HG02678 (cell line): ENCODE data around the gene ATP11A.
"Not testable (repeated sequence)": the region's sequence is repeated elsewhere in the genome, so short reads cannot be mapped to it uniquely, and the experiment has no call there.

ENCODE experiments used
- ATAC-seq: cut with Tn5 transposase; IDR thresholded peaks from one replicate; pipeline ENCODE4 v1.9.1; 2021; ENCODE audit warnings: mild to moderate bottlenecking, moderate library complexity; ENCODE audit not compliant: unreplicated experiment

ATP11A gene

DNA sequence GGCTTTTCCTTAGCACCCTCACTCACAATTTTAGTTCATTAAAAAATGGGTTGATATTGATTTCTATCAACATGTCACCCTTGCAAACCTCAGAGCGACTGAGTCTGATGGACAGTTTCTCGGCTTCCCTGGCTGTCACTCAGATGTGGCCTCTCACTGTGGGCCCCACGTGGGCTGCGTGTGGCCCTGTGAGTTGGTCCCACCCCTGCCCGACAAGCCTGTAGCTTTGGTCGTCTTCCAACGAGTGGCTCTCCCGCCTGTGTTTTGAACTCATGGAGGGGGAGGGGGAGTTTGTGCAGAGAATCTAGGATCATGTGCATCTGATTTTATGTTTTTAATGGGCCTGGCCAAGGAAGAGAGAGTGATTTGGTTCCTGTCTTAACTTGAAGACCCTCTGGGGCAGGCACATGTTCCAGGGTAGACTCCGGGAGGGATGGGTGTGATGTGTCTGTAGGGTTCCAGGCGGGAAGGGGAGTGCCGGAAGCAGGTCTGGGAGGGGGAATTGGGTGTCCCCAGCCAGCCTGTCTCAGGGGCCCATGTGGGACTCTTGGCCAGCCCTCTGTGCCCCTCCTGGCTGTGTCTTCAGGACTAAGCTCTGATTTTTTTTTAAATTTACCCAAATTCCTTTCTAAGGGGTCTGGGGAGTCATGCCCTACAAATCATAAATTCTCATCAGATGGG, 18.9 kb downstream of the ATP11A start:
- ATAC-seq: no peak

DNA sequence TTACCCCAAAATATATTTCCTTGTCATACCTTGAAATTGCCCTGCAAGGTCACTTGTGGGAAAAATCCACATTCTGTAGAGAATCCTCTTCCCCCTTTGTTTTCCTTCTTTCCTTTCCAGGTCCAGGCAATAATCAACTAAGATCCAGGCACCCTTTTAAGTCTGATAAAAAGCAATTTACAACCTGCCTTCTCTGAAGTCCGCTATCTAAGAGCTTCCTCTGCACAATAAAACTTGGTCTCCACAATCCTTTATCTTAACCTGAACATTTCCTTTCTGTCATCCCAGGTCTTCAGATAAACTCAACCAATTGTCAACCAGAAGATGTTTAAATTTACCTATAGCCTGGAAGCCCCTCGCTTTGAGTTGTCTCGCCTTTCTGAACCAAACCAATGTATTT, 19.5 kb downstream of the ATP11A start:
- not testable (repeated sequence) for ATAC-seq

DNA sequence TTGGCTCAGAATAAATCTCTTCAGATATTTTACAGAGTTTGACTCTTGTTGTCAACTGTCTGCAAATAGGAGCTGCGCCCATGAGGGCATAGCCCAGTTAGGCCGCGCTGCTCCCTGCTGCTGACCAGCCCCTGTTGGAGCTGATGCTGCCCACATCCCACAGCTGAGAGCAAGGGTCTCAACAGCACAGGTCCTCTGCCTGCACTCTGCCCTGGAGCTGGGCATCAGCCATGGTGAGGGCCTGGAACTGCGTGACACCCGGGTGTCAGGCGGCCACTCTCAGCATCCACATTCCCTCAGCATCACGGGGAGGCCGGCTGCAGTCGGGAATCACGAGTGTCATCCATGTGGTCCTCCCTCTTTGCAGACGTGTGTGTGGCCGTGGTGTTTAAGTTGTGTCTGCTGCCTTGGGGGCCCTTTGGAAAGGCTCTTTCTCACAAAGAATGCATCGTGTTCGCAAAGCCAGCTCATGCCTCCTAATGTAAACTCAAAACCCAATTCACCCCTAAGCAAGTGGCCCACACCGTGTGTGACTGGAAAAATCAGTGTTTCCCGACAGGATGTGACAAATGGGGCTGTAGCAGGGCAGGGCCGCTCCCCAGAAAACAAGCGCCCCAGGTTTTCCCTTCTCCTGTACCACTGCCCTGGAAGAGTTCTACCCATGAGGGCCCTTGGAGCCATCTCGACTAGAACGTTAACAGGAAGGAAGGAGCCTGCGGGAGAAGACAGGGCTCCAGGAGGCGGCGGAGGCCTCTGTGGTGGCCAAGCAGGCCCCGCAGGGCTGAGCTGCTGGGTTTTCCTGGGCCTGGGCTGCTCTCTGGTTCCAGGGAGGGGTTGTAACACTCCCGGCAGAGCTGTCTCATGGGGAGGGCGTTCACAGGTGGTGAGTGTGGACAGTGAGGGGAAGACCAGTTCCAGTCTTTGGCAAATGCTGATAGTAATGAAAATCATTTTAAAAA, 20.3 kb downstream of the ATP11A start:
- no peak for ATAC-seq

DNA sequence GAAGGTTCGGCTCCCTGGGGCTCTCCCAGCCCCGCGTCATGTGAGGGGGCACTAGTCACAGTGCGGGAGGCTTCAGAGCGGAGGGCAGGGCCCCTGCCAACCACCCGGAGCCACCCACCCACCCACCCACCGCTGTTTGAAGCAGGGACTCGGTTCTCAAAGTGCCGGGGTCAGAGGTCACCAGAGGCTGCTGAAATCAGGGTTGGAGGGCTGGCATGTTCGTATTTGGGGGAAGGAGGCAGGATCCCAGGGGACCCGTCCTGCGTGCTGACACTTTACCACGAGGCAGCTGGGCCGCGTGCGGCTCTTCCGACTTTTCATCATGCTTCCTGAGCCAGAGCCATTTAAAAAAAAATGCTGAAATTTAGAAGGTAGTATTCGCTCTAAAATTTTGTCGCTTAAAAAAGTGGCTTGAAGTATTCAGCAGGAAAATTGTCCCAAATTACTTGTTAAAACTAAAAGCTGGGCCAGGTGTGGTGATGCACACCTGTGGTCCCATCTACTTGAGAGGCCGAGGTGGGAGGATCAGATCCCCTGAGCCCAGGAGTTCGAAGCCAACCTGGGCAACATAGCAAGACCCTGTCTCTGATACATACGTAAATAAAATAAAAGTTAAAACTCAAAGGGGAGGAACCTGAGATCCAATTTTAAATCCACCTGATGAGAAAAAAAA, 21.2 kb downstream of the ATP11A start:
- no peak for ATAC-seq

DNA sequence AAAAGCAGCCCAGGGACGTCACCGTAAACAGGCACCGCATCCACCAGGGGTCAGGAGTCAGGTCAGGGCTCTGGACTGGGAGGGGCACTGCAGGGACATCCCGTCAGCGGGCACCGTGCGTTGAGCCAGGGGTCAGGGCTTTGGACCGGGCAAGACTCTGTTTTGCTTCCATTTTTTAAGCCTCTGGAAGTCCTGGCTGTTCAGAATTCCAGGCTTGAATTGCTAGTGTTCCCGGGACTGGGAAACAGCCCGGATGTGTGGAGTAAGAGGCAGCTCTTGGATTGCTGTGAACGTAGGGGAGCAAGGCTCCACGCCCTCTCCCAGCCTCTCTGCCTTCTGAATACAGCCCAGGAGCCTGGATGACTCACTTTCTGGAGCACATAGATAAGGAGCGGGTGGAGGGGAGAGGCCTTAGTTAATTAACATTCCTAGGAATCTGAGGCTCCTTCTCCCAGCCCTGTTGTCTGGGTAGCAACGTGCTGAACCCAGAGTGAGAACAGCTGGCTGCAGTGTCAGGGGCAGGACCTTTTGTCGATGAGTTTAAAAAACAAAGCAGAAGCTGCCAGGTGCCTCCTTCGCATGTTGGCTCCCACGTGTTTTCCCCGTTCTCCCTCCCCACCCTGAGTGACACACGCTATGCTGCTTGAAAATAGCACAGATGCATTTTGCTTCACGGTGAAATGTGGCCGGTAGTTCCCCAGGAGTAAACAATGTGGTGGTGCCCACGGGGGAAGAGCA, 21.9 kb downstream of the ATP11A start:
- ATAC-seq: peak; percentile 85

DNA sequence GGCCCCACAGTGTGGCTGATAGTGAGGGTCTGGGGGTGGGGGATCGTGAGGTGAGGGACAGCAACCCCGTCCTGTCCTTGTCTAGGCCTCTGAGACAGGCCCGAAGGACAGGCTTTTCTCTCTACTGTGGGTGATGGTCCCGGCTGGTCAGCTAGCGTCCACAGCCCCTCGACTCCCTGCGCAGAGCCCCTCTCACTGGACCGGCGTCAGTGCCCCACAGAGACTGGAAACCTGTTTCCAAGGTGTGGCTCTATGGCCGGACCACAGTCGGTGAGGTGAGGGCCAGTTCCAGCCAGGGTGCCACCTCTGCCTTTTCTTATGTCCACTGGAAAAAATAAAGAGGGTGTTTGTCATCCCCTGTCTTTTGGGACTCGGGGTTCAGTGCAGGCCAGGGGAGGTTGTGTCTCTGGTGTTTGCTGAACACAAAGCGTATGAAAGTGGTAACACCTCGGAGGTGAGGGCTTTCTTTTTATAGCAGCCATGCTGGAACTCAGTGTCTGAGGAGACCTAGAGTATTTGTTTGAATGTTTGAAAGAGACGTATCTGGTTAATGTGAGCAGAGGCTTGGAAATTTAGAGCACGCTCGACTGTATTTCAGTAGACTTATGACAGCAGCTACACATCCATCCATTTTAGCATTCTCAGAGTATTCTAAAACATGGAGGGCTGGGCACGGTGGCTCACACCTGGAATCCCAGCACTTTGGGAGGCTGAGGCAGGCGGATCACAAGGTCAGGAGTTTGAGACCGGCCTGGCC, 22.8 kb downstream of the ATP11A start:
- ATAC-seq: no peak

DNA sequence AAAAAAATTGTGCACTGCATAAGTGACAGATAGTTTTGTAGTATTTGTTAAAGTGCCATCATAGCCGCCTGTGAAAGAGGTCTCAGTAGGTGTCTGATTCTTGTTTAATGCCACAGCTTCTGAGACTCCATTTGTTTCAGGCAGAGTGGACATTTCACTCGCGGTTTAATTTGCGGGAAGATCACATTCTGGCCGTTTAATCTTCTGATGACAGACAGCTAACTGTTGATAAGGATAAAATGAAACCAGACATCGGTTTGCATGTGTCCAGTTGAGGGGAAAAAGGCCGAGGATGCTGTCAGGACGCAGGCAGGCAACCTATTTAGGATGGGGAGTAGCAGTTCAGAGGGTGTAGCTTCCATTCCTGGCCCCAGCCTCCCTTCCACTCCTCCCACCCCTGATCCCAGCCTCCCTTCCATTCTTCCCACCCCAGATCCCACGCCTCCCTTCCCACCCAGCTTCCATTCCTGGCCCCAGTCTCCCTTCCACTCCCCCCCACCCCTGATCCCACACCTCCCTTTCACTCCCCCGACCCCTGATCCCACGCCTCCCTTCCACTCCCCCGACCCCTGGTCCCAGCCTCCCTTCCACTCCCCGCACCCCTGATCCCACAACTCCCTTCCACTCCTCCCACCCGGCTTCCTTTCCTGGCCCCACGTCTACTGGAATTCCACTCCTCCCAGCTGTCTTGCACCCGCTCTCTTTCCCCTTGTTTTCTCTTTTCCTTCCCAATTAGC, 23.8 kb downstream of the ATP11A start:
- no peak for ATAC-seq

DNA sequence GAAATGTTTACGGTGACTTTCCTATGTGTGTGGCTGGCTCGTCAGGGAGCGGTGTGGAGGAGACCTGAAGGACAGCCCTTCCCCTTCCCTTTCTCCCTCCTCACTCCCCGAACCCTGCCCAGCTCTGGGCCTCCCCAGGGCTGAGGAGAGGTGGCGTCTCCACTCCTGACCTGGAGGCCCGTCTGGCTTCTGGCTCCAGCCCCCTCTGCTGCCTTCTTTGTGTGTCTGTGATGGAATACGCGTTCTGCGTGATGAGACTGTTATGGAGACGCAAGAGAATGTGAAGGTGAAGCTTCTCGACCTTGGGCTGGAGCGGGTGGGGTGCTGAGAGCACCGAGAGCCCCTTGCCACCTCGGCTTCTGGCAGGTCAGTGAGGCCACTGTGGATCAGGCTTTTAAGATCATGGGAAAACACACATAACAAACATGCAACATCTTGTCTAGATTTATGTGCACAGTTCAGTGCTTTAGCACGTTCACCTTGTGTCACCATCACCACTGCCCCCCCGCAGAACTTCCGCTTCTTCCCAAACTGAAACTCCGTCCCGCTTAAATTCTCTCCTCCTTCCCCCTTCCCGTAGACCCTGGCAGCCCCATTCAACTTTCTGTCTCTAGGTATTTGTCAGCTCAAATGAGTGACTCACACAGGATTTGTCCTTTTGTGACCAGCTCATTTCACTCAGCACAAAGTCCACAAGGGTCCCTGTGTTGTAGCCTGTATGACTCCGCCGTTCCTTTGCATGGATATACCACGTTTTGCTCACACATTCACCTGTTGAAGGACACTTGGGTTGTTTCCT, 24.7 kb downstream of the ATP11A start:
- no peak for ATAC-seq

DNA sequence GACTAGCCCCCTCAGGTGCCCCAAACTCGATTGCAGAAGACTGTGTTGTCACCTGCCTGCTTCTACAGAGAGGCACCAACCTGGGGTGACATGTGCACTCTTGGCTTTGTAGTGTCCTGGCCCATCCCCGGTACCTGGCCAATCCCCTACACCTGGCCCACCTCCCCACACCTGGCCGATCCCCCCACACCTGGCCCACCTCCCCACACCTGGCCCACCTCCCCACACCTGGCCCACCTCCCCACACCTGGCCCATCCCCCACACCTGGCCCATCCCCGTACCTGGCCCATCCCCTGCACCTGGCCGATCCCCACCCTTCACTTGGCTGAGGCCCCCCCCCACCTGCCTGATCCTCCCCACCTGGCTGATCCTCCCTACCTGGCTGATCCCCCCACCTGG, 25.4 kb downstream of the ATP11A start:
- ATAC-seq: no peak

DNA sequence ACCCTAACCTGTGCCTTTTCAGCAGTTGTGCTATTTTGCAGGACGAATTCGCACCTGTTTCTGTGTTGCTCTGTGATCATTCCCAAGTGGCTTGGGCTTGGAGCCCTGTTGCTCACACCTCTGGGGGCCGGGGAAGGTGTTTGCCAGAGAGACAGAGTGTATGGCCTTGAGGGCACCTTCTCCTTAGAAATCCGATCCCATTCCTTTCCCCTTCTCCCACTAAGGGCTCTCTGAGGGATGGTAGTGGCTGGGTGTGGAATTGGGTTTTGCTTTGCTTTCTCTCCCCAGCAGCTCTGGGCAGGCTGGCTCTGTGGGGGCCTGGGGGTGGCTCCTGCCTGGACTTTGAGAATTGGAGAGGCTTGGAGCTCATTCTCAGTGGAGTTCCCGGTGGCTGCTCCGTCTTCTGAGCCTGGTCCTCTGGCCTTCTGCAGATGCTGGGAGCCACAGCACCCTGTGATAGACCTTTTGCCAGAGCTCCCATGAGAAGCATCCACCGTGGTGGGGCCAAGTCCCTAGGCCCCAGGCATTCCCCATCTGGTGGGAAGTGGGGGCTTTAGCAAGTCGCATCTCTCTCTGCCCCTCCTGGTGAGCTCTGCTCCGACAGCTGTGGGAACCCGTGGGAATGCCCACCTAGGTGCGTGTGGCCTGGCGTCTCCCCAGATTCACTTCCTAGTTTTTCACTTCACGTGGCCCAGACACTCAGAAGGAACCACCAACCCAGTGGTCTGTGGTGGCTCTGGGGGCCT, 26.1 kb downstream of the ATP11A start:
- no peak for ATAC-seq

DNA sequence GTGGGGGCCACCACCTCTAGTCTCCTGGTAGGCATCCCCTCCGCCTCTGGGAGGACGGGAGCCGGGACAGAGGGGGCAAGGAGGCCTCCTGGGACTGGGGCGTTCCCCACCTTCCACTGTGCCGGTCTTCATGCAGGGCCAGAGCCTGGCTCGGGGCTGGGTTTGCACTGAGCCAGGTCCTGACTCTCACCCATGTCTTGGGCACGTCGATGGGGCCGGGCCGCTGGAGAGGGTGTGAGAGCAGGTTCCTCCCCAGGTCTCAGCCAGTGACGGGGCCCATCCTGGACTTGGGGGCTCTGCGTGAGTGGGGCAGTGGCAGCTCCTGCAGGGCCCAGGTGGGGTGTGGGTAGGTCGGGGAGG, 26.6 kb downstream of the ATP11A start:
- no peak for ATAC-seq

DNA sequence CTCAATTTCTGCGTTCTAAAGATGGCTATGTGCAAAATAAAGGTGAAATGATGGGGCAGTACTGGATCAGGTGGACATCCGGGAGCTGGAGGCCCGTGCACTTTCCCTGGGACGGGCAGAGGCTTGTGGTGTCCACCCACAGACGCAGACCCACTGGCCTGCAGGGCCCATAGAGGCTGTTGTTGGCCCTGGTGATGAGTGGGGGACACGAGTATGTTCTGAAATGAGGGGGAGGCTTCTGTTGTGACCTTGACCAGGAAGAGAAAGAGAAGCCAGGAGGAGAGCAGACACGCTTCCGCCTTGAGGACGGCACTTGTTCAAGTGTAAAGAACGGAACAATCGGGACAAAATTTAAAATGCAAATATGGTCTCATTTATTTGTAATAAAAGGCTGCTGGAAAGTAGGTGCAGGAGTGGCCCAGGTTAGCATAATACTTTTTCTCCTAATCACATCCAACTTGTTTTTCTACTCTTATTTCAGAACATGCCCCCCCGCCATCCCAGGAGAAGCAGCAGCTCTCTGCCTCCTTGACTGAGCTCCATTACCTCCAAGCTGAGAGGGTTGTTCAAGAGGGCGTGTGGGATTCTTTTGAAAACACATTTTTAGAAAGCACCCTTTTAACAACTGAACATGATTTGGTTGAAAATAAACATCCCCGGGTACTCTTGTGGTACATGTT, 27.1 kb downstream of the ATP11A start:
- no peak for ATAC-seq

DNA sequence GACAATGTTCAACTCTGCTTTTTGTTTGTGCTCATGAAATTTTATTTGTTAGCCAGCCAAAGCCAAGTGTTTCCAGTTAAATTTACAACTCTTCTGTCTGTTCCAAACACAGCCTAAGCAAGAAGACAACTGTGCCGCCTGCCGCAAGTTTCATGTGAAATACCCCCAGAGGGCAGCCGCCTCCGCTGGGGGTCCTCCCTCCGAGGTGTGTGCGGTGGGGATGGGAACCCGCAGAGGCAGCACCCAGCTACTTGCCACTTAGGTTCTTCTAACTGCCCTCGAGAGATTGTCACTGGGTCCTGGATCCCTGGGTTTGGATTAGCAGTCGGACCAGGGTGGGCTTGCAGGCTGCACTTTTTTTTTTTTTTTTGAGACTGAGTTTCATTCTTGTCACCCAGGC, 28.5 kb downstream of the ATP11A start:
- ATAC-seq: no peak

DNA sequence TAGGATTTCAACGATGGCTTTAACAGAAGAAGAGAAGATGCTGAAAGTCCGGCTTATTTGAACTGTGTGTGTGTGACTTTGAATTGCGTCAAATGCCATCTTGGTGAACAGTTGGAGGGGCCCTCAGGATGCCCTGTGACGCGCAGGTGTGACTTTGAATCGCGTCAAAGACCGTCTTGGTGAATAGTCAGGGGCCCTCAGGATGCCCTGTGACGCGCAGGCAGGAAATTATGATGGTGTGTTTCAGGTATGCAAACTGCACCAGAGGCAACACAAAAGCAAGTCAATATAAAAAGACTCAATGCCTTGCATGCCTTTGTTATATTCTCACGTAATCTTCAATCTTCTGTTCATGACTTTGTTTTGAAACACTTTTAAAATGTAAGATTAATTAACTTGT, 29.2 kb downstream of the ATP11A start:
- ATAC-seq: no peak

DNA sequence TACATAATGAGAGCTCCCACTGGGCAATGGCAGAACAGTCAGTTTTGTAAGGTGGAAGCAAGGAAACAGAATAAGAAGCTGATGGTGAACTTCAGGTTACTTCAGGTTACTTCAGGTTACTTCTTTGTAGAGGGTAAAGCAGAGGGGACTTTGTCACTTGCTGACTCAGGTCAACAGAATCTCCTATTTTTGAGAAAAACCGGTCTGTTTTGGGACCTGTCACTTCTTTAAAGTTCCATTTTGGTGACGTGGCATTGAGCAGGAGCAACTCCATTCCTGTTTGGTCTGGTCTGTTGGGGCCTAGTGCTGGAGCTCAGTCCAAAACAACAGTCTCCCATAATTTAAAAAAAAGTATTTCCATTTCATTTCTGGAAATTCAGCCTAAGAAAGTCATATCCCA, 29.7 kb downstream of the ATP11A start:
- no peak for ATAC-seq

DNA sequence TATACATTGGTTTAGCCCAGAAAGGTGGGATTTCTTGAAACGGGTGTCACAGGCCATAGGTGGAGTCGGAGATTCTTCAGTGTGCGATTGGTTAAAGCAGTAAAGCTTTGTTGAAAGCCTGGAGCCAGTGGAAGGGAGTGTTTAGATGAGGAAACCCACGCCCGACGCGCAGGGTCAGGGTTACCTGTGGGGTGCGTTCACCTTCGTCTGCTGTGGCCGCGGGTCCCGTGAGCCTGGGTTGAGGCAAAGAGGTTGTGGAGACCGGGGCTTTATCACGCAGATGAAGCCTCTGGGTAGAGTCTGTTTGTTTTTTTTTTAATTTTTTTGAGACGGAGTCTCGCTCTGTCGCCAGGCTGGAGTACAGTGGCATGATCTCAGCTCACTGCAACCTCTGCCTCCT, 30.4 kb downstream of the ATP11A start:
- ATAC-seq: no peak

DNA sequence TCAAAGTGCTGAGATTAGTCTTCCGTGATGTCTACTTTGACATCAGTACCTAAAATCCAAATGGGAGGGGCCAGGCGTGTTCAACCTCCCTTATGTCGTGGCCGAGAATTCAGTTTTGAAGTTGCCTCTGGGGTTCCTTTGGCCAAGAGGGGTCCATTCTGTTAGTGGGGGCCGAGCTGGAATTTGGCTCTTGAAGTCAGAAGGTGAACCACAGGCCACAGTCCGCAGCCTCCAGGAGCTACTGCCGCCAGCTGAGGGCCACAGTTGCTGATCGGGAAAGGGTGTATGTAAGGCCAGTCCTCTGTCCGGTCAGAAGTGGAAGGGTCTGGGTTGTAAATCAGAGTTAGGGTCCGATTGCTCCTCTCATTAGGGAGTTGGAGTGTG, 31.0 kb downstream of the ATP11A start:
- no peak for ATAC-seq
